Glutamatergic neuron (in vitro differentiated cells): ENCODE results near the gene PHLDA2. TPM values are rescaled to one million over a fixed set of nuclear protein-coding genes. Genes with fewer than 3 reads are reported as not detected.

Experiments used
- DNase-seq: peaks from one replicate; pipeline ENCODE4 v3.0.0; 2022
- H3K27ac Mint-ChIP-seq: one replicate; pipeline ENCODE4 v1.8.0; 2020; ENCODE audit warnings: mild to moderate bottlenecking, mixed read lengths, inconsistent platforms; ENCODE audit not compliant: unreplicated experiment
- H3K27me3 Mint-ChIP-seq: one replicate; pipeline ENCODE4 v1.8.0; 2020; ENCODE audit warnings: mild to moderate bottlenecking, moderate library complexity, mixed read lengths, inconsistent platforms; ENCODE audit not compliant: unreplicated experiment
- H3K36me3 Mint-ChIP-seq: one replicate; pipeline ENCODE4 v1.8.0; 2020; ENCODE audit warnings: mild to moderate bottlenecking, mixed read lengths, inconsistent platforms; ENCODE audit not compliant: unreplicated experiment
- H3K4me1 Mint-ChIP-seq: one replicate; pipeline ENCODE4 v1.8.0; 2020; ENCODE audit warnings: mild to moderate bottlenecking, low read depth, mixed read lengths, inconsistent platforms; ENCODE audit not compliant: unreplicated experiment
- H3K4me3 Mint-ChIP-seq: one replicate; pipeline ENCODE4 v1.8.0; 2020; ENCODE audit warnings: mild to moderate bottlenecking, mixed read lengths, inconsistent platforms; ENCODE audit not compliant: unreplicated experiment
- H3K9me3 Mint-ChIP-seq: one replicate; pipeline ENCODE4 v1.8.0; 2020; ENCODE audit warnings: mild to moderate bottlenecking, moderate library complexity, mixed read lengths, inconsistent platforms; ENCODE audit not compliant: unreplicated experiment
- total RNA-seq: library from RNA; stranded (reverse); fragmentation: NEBNext Ultra II Directional; extraction: Animal tissue kit (Norgen Biotek cat#: 25700); gene quantifications from one replicate; pipeline ENCODE4 v1.2.1, GENCODE V29; 2021; ENCODE audit not compliant: unreplicated experiment
- TF ChIP-seq, protein P1 (sequence below): fragments of 200-600 bp; sonication (generic); IDR thresholded peaks from one replicate; pipeline ENCODE4 v1.5.0; 2021; ENCODE audit not compliant: partially characterized antibody, unreplicated experiment

PHLDA2 gene
- total RNA-seq, 1 donor from 2014 or later, result 1.2 TPM

DNA sequence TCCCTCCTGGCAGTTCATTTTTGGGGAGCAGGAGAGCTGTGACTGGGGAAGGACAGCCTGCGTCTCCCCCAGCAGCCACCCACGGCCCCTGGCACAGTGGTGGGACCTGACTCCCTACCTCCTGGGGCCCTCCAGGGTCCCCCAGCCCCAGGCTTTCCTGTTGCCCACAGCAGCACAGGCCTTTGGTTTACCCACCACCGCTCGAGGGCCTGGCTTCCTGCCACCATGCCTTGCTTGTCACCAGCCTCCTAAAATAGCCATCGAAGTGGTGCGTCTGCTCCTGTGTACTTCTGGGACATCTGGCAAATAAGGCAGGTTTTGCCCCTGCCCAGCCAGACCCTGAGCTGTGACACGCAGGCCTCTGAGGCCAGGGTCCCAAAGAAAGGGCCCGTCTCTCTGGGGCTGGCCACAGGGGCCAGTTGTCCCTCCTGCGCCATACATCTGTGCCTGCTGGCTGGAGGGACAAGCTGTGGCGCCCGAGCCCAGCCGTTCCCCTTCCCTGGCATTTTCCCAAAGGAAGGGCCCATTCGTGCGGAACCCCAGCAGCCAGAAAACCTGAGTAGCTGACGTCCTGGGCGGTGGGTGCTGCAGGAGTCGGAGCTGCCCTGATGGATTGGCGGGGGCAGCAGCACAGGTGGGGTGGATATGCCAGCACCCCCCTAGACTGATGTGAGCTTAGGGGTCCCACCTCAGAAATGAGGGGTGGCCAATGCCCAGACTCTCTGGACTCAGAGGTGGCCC lies 14.6 kb downstream of the PHLDA2 start:
- no peak overlapping the region for H3K4me3 Mint-ChIP-seq
- no peaks in the 10 kb centered on the region for H3K36me3 Mint-ChIP-seq
- TF ChIP-seq, protein P1, sequence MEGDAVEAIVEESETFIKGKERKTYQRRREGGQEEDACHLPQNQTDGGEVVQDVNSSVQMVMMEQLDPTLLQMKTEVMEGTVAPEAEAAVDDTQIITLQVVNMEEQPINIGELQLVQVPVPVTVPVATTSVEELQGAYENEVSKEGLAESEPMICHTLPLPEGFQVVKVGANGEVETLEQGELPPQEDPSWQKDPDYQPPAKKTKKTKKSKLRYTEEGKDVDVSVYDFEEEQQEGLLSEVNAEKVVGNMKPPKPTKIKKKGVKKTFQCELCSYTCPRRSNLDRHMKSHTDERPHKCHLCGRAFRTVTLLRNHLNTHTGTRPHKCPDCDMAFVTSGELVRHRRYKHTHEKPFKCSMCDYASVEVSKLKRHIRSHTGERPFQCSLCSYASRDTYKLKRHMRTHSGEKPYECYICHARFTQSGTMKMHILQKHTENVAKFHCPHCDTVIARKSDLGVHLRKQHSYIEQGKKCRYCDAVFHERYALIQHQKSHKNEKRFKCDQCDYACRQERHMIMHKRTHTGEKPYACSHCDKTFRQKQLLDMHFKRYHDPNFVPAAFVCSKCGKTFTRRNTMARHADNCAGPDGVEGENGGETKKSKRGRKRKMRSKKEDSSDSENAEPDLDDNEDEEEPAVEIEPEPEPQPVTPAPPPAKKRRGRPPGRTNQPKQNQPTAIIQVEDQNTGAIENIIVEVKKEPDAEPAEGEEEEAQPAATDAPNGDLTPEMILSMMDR, result no peak
- DNase-seq, result no peak
- H3K27ac Mint-ChIP-seq, result no peak overlapping the region
- no peaks in the 10 kb centered on the region for H3K4me1 Mint-ChIP-seq
- H3K27me3 Mint-ChIP-seq, result no peaks in the 10 kb centered on the region
- H3K9me3 Mint-ChIP-seq, result no peaks in the 10 kb centered on the region

DNA sequence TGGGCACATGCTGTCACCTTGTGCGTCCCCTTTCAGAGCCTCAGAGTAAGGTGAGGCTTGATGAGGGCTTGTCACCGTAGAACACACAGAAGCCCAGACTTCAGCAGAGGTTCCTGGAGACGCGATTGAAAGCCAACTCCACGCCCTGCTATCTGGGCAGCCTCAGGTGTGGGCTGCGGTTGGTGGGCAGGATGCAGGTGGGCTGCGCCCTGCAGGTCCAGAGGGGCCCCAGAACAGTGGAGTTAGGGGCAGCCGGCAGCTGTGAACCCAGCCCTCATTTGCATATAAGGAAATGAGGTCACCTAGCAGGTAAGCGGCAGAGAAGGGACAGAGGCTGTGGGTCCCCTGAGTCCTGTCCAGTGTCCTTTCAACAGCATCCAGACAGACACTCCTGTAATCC lies 15.4 kb downstream of the PHLDA2 start:
- no peak overlapping the region for H3K27ac Mint-ChIP-seq
- H3K36me3 Mint-ChIP-seq, result no peaks in the 10 kb centered on the region
- no peak for DNase-seq
- TF ChIP-seq, protein P1, result no peak
- no peaks in the 10 kb centered on the region for H3K27me3 Mint-ChIP-seq
- no peaks in the 10 kb centered on the region for H3K9me3 Mint-ChIP-seq
- H3K4me1 Mint-ChIP-seq, result no peaks in the 10 kb centered on the region
- H3K4me3 Mint-ChIP-seq, result no peak overlapping the region

DNA sequence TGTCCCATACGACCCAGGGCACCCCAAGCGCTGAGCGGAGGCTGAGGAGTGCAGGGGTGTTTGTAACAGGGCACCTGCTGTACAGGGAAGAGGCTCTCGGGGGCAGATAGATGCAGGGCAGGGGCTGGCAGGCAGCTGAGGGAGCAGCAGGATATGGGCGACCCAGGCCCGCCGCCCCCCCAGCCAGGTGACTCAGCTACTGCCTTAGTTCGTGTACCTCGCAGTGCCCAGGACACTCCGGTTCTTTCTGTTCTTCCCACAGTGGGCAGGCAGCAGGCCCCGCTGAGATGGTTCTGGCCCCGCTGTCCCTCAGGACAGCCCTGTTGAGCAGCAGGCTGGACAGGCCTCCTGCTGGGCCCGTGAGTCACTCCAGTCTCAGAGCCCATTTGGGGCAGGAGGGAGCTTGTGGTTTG lies 16.2 kb downstream of the PHLDA2 start:
- H3K27ac Mint-ChIP-seq, result no peak overlapping the region
- DNase-seq, result no peak
- no peaks in the 10 kb centered on the region for H3K4me1 Mint-ChIP-seq
- TF ChIP-seq, protein P1, result no peak
- H3K4me3 Mint-ChIP-seq, result no peak overlapping the region
- H3K9me3 Mint-ChIP-seq, result no peaks in the 10 kb centered on the region
- H3K36me3 Mint-ChIP-seq, result no peaks in the 10 kb centered on the region
- H3K27me3 Mint-ChIP-seq, result no peaks in the 10 kb centered on the region

DNA sequence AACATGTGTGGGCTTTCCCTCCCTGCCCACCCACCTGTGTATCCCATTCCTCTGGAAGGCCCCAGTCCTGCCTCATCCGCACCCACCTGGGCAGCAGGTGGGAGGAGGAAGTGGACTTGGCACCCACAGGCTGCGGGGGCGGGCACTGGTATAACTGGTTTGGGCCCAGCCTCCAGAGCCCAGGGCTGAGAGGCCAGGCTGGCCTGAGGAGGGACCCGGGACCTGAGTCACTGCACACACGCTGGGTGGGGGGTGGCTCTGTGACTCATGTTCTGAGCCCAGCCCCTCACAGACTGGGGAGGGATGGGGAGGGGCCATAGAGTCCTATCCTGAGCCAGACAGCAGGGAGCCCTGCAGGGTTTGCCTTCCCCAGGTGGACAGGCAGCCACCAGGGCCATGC lies 16.7 kb downstream of the PHLDA2 start:
- Mint-ChIP-seq H3K9me3 (peaks cover under 1% of the 10 kb centered on the region), H3K27ac (no peak overlapping the region), H3K36me3 (peaks cover under 1% of the 10 kb centered on the region), H3K4me1 (no peaks in the 10 kb centered on the region), H3K4me3 (no peak overlapping the region), H3K27me3 (no peaks in the 10 kb centered on the region)
- no peak for DNase-seq
- TF ChIP-seq, protein P1, result no peak

DNA sequence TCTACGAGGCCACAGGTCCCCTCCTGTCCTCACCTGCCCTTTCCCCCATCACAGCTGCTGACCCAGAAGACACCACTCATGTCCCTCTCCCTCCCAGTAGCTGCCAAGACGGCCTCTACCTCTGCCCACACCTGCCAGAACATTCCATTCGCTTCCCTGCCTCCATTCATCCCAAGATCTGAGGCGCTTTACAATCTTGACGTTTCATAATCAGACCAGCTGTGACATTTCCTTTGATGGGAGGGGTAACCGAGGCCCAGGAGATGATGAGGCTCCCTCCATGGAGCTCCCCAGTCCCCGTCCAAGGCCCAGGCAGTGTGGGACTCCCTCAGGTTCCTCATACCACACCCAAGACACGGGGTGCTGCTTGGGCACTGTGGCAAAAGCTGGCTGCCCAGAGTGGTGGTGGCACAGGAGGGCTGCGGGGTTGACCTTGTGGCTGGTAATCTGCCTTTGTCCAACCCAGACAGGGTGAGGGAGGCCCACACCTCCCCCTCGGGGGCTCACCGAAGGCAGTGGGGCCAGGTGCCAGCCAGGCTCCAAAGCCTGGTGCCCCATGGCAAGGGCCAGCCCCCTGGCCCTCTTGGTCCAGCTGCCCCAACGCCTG lies 17.3 kb downstream of the PHLDA2 start:
- DNase-seq, result no peak
- no peak overlapping the region for H3K27ac Mint-ChIP-seq
- H3K36me3 Mint-ChIP-seq, result peaks cover 4% of the 10 kb centered on the region
- H3K4me1 Mint-ChIP-seq, result no peaks in the 10 kb centered on the region
- TF ChIP-seq, protein P1, result no peak
- H3K27me3 Mint-ChIP-seq, result no peaks in the 10 kb centered on the region
- peaks cover 3% of the 10 kb centered on the region for H3K9me3 Mint-ChIP-seq
- no peak overlapping the region for H3K4me3 Mint-ChIP-seq
